ENCODE data around the gene GFPT2. TPM values are rescaled to one million over a fixed set of nuclear protein-coding genes. Genes with fewer than 3 reads are reported as not detected.

The GFPT2 gene
- total and polyA plus RNA-seq, 12 donors, result 1.9 to 20.1 (median 9.3) TPM

DNA sequence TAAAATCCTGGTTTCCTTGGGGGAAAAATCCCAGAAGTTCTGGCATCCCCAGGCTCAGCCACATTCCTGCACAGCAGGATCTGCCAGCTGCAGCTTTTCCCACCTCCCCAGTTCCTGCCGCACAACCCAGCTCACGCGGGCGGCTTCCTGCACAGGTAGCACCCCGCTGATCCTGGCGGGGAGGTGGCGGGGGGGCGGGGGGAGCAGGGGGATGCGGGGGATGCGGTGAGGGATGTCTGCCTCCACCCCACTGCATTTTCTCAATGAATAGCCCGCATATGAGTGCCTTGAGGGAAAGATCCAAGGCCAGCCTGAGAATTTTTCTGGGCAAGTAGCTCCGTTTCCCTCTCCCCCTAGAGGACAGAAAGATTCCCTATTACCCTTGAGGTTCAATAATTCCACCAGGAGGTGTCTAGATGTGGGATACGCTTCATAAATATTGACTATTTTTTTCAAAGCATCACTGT, 21.1 kb downstream of the GFPT2 start:
- no peak for DNase-seq
- 44 to 56% (median 50%) methylated on average over 7 to 13 of the region's 13 CpGs for WGBS, 4 donors
- TF ChIP-seq, protein P1, sequence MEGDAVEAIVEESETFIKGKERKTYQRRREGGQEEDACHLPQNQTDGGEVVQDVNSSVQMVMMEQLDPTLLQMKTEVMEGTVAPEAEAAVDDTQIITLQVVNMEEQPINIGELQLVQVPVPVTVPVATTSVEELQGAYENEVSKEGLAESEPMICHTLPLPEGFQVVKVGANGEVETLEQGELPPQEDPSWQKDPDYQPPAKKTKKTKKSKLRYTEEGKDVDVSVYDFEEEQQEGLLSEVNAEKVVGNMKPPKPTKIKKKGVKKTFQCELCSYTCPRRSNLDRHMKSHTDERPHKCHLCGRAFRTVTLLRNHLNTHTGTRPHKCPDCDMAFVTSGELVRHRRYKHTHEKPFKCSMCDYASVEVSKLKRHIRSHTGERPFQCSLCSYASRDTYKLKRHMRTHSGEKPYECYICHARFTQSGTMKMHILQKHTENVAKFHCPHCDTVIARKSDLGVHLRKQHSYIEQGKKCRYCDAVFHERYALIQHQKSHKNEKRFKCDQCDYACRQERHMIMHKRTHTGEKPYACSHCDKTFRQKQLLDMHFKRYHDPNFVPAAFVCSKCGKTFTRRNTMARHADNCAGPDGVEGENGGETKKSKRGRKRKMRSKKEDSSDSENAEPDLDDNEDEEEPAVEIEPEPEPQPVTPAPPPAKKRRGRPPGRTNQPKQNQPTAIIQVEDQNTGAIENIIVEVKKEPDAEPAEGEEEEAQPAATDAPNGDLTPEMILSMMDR (IDR thresholded peaks at IDR 0.05), result no peak
- Histone ChIP-seq H3K9me3 (replicated peaks in 1 of 3) (no peaks in the 10 kb centered on the region), H3K27ac (peak overlapping the region in 1 of 5 donors; percentile 87), H3K36me3 (replicated peaks in 1 of 2) (peaks cover 0 to 8% of the 10 kb centered on the region in 2 donors), H3K4me1 (replicated peaks in 1 of 2) (peaks cover 6 to 10% of the 10 kb centered on the region in 2 donors), H3K4me3 (no peak overlapping the region), H3K27me3 (no peaks in the 10 kb centered on the region)
- intact Hi-C loops (cut with DNase I), result no loop called here

DNA sequence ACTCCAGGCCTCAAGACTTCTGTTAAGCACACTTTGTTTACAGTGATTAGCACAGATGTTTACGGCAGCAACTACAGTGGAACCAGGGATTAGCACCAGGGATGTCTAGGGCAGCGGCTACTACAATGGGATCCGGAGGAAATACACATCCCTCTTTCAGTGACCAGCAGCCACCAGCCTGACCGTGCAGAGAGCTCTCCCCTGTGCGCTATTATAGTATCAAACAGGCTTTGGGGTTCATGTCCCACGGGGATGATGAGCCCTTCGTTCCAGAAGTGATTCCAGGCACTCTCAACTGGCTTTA, 21.5 kb downstream of the GFPT2 start:
- H3K27me3 ChIP-seq, result no peaks in the 10 kb centered on the region
- no peak for TF ChIP-seq POLR2A (IDR thresholded peaks at IDR 0.05)
- TF ChIP-seq, protein P1 (IDR thresholded peaks at IDR 0.05), result no peak
- 72 to 80% (median 73%) methylated on average over 7 of the region's 7 CpGs for WGBS, 4 donors
- H3K4me3 ChIP-seq, result no peak overlapping the region
- no peak for DNase-seq
- no peaks in the 10 kb centered on the region for H3K9me3 ChIP-seq (replicated peaks in 1 of 3)
- peak overlapping the region in 2 of 5 donors; percentile 69 to 87 for H3K27ac ChIP-seq
- intact Hi-C loops (cut with DNase I), result no loop called here
- H3K36me3 ChIP-seq (replicated peaks in 1 of 2), result peaks cover 0 to 8% of the 10 kb centered on the region in 2 donors
- peaks cover 6 to 10% of the 10 kb centered on the region in 2 donors for H3K4me1 ChIP-seq (replicated peaks in 1 of 2)

DNA sequence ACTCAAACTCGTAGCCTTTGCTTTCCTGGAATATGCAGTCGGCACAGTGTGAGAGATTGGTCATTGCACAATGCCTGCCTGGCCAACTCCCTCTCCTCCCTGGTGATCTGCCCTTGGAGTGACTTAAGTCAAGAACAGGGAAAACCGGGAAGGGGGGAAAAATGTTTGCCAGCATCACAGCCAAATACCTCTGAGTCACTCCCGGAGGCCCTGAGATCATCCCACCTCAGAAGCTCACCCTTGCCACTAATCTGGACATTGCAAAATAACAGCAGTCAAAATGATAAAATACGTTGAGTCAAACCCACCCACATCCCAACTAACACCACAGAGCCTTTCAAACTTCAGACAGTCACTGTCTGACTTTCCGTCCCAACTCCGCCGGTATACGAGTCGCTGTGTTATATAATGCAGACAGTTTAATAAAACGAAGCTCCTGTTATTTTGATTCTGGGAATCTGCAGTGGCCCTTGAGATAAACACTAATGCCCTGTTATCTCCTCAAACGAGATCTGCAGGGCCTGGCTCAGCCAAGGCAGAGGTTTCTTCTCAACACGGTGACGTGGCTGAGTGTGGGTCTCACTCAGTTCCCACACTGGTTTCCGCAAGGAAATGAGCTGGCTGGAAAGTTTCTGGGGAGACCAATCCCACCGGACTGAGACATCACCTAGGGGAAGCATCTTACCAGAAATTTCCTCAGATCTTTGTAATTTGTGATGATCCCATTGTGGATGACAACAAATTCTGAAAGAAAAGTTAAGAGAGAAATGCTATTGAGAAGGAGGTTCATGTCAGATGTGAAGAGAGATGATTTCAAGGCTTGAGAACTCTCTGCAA, 22.1 kb downstream of the GFPT2 start:
- intact Hi-C loops (cut with DNase I), result no loop called here

DNA sequence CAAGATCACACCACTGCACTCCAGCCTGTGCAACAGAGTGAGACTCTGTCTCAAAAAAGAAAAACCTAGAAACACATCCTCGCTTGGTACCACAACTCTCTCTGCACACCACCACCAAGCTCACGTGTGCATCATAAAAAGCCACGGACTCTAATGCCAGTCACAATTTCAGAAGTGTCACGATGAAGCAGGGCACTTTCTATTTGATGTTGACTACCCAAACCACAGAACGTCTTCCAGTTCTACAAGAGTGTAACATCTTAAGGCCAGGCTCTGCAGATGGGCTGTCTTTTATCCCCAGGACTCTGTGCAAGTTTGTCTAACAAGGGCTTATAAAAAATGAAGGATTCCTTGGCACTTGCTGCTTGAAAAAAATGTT, 22.9 kb downstream of the GFPT2 start:
- intact Hi-C loops (cut with DNase I), result no loop called here
- Histone ChIP-seq H3K27me3 (no peaks in the 10 kb centered on the region), H3K9me3 (replicated peaks in 1 of 3) (no peaks in the 10 kb centered on the region), H3K27ac (peak overlapping the region in 3 of 5 donors; percentile 32 to 87 (median 54)), H3K36me3 (replicated peaks in 1 of 2) (peaks cover 0 to 7% of the 10 kb centered on the region in 2 donors), H3K4me1 (replicated peaks in 1 of 2) (peaks cover 6 to 10% of the 10 kb centered on the region in 2 donors), H3K4me3 (no peak overlapping the region)
- 51 to 72% (median 67%) methylated on average over 5 of the region's 5 CpGs for WGBS, 4 donors
- no peak for TF ChIP-seq POLR2A (IDR thresholded peaks at IDR 0.05)
- TF ChIP-seq, protein P1 (IDR thresholded peaks at IDR 0.05), result no peak
- no peak for DNase-seq

More for the DNA sequence above, 22.1 kb downstream of the GFPT2 start:
- no peak for TF ChIP-seq POLR2A (IDR thresholded peaks at IDR 0.05)
- TF ChIP-seq, protein P1 (IDR thresholded peaks at IDR 0.05), result no peak
- H3K4me3 ChIP-seq, result no peak overlapping the region
- WGBS, 4 donors, result 38 to 41% (median 39%) methylated on average over 15 to 16 of the region's 16 CpGs
- peaks cover 0 to 8% of the 10 kb centered on the region in 2 donors for H3K36me3 ChIP-seq (replicated peaks in 1 of 2)
- no peaks in the 10 kb centered on the region for H3K27me3 ChIP-seq
- H3K27ac ChIP-seq, result peak overlapping the region in 3 of 5 donors; percentile 52 to 87 (median 69)
- peak; percentile 76 to 97 (median 94) for DNase-seq
- H3K4me1 ChIP-seq (replicated peaks in 1 of 2), result peaks cover 6 to 10% of the 10 kb centered on the region in 2 donors
- no peaks in the 10 kb centered on the region for H3K9me3 ChIP-seq (replicated peaks in 1 of 3)
